ENCODE measurements around the gene TM4SF4. TPM values are rescaled to one million over a fixed set of nuclear protein-coding genes. Genes with fewer than 3 reads are reported as not detected.

TM4SF4 gene
- polyA plus RNA-seq, 2 donors: 0.02 to 0.12 TPM

DNA sequence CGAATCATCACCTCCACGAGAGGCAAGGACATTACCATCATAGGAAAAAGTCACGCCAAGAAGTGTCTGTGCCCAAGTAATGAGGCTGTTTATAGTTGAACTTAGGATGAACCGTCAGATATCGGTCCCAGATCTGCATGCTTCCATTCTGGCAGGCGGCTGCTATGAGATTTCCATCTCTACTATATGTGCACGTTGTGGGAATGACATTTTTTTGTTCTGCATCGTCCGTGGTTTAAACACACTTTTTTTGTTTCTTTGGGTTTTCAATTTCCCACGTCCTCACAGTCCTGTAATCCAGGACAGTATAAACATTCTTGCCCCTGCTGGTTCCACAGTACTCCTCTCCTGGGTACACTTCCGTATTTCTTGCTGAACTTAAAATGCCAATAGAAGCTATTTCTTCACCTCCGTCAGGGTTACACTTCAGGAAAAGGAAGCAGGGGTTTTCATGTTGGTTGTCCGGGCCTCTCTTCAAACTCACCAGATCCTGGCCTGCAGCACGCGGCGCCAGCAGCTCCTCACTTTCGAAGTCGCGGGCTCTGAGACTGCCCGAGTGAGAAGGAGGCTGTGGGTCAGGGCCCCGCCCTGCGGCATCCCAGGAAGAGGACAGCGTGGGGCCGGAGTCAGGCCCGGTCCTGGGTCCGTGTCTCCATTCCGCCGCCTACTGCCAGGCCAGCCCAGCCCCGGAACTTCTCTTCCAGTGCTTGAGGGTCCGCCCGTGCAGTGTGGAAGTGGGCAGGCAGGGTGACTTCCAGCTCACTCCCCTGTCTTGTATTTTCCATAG, 9.8 kb upstream of the TM4SF4 start:
- Histone ChIP-seq H3K36me3 (ENCODE audit: control insufficient read depth in 2 of 2, insufficient read depth in 2 of 2, low read length in 1 of 2) (no peaks in the 10 kb centered on the region), H3K27ac (ENCODE audit: low read depth in 2 of 2, low read length in 1 of 2) (no peak overlapping the region), H3K4me1 (ENCODE audit: control insufficient read depth in 2 of 2, insufficient read depth in 2 of 2, low read length in 1 of 2) (no peaks in the 10 kb centered on the region), H3K4me3 (ENCODE audit: low read depth in 1 of 2, low read length in 2 of 2) (no peak overlapping the region), H3K27me3 (ENCODE audit: control insufficient read depth in 1 of 2, insufficient read depth in 2 of 2, low read length in 2 of 2) (no peaks in the 10 kb centered on the region), H3K9me3 (ENCODE audit: control insufficient read depth in 2 of 2, insufficient read depth in 1 of 2, low read depth in 1 of 2, low read length in 1 of 2) (no peaks in the 10 kb centered on the region)
- 89 to 91% methylated on average over 31 of the region's 31 CpGs for WGBS, 2 donors

DNA sequence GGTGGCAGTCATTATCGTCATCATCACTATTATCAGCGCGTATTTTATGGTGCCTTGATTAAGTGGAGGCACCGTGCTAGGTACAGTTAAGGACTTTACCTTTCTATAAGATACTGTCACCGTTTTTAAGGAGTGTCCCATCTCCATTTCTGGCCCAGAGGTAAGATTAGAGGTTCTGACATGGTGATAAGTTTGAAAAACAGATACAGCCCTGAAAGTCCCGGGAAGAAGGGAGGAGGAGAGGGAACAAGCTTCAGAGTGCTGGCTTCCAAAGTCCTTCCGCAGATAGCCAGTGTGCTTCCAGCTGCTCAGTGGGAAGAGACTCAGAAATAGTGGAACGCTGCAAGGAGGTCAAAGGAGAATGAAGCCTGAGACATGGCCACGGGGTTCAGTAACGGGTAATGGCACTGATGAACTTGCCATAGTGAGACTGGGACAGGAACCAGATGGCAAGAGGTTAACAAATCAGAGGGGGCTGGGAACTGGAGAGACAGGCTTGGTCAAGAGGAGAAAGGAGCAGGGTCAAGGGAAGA, 9.1 kb upstream of the TM4SF4 start:
- H3K27me3 ChIP-seq (ENCODE audit: control insufficient read depth in 1 of 2, insufficient read depth in 2 of 2, low read length in 2 of 2): no peaks in the 10 kb centered on the region
- H3K9me3 ChIP-seq (ENCODE audit: control insufficient read depth in 2 of 2, insufficient read depth in 1 of 2, low read depth in 1 of 2, low read length in 1 of 2): no peaks in the 10 kb centered on the region
- H3K27ac ChIP-seq (ENCODE audit: low read depth in 2 of 2, low read length in 1 of 2): no peak overlapping the region
- no peaks in the 10 kb centered on the region for H3K4me1 ChIP-seq (ENCODE audit: control insufficient read depth in 2 of 2, insufficient read depth in 2 of 2, low read length in 1 of 2)
- 67 to 75% methylated on average over 10 of the region's 10 CpGs for WGBS, 2 donors
- H3K4me3 ChIP-seq (ENCODE audit: low read depth in 1 of 2, low read length in 2 of 2): no peak overlapping the region
- no peaks in the 10 kb centered on the region for H3K36me3 ChIP-seq (ENCODE audit: control insufficient read depth in 2 of 2, insufficient read depth in 2 of 2, low read length in 1 of 2)

DNA sequence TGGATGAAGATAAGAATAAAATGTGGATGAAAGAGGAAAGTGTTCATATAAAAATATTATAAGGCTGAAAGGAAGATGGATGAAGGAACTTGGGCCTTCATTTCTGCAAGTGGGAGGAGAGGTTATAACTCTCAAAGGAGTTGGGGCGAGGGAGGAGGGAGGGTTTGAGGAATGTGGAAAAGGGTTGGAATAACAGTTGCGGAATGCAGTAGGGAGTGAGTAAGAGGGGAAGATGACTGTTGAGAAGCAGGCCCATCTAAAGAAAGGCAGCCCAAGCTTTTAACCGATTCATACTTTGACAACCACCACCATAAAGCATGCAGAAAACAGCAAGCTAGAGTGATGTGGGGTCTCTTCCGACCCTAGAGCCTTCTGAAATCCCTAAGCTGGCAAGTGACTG, 8.3 kb upstream of the TM4SF4 start:
- no peaks in the 10 kb centered on the region for H3K9me3 ChIP-seq (ENCODE audit: control insufficient read depth in 2 of 2, insufficient read depth in 1 of 2, low read depth in 1 of 2, low read length in 1 of 2)
- H3K4me1 ChIP-seq (ENCODE audit: control insufficient read depth in 2 of 2, insufficient read depth in 2 of 2, low read length in 1 of 2): no peaks in the 10 kb centered on the region
- no peaks in the 10 kb centered on the region for H3K27me3 ChIP-seq (ENCODE audit: control insufficient read depth in 1 of 2, insufficient read depth in 2 of 2, low read length in 2 of 2)
- WGBS, 2 donors: 84 to 91% methylated on average over 4 of the region's 4 CpGs
- no peak overlapping the region for H3K4me3 ChIP-seq (ENCODE audit: low read depth in 1 of 2, low read length in 2 of 2)
- H3K27ac ChIP-seq (ENCODE audit: low read depth in 2 of 2, low read length in 1 of 2): no peak overlapping the region
- no peaks in the 10 kb centered on the region for H3K36me3 ChIP-seq (ENCODE audit: control insufficient read depth in 2 of 2, insufficient read depth in 2 of 2, low read length in 1 of 2)

DNA sequence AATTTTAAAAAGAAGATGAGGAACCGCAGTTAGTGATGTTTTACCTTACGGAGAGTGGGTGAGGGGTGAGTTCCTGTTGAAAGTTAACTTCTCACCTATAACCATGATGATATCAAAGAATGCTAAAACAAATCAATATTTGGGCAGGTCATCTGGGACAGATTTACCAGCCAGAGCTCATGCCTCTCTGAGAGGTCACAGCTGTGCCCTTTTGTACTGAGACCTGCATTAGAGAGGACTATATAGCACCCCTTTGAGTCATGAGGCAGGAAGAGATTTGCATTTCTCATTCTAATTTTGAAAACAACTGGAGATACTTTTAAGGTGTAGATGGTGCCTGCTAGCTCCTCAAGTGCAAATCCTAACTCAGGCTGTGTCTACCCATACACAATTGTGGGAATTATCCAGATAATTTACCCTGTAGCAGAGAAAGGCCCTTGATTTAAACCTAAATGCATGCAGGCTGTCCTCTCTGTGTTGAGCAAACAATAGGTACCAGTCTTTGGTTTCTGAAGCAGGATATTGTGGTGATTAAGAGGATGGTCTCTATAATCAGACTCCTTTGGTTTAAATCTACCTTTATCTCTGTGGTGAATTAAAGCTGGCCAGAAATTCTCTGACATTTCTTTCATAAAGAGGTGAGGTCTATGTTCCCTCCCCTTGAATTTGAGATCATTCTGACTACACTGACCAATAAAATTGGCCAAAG, 5.8 kb upstream of the TM4SF4 start:
- Histone ChIP-seq H3K36me3 (ENCODE audit: control insufficient read depth in 2 of 2, insufficient read depth in 2 of 2, low read length in 1 of 2) (no peaks in the 10 kb centered on the region), H3K27ac (ENCODE audit: low read depth in 2 of 2, low read length in 1 of 2) (no peak overlapping the region), H3K9me3 (ENCODE audit: control insufficient read depth in 2 of 2, insufficient read depth in 1 of 2, low read depth in 1 of 2, low read length in 1 of 2) (no peaks in the 10 kb centered on the region), H3K4me3 (ENCODE audit: low read depth in 1 of 2, low read length in 2 of 2) (no peak overlapping the region), H3K27me3 (ENCODE audit: control insufficient read depth in 1 of 2, insufficient read depth in 2 of 2, low read length in 2 of 2) (no peaks in the 10 kb centered on the region), H3K4me1 (ENCODE audit: control insufficient read depth in 2 of 2, insufficient read depth in 2 of 2, low read length in 1 of 2) (peaks cover 0 to 2% of the 10 kb centered on the region in 2 donors)
- WGBS, 2 donors: 74 to 97% methylated on average over 2 of the region's 2 CpGs

GRCh38 chr3:149470381-149470780, 4.1 kb upstream of the TM4SF4 start:
- Histone ChIP-seq H3K4me3 (ENCODE audit: low read depth in 1 of 2, low read length in 2 of 2) (no peak overlapping the region), H3K27me3 (ENCODE audit: control insufficient read depth in 1 of 2, insufficient read depth in 2 of 2, low read length in 2 of 2) (no peaks in the 10 kb centered on the region), H3K4me1 (ENCODE audit: control insufficient read depth in 2 of 2, insufficient read depth in 2 of 2, low read length in 1 of 2) (peaks cover 0 to 4% of the 10 kb centered on the region in 2 donors), H3K27ac (ENCODE audit: low read depth in 2 of 2, low read length in 1 of 2) (no peak overlapping the region), H3K9me3 (ENCODE audit: control insufficient read depth in 2 of 2, insufficient read depth in 1 of 2, low read depth in 1 of 2, low read length in 1 of 2) (no peaks in the 10 kb centered on the region), H3K36me3 (ENCODE audit: control insufficient read depth in 2 of 2, insufficient read depth in 2 of 2, low read length in 1 of 2) (no peaks in the 10 kb centered on the region)
- WGBS, 2 donors: 44 to 71% methylated on average over 3 of the region's 3 CpGs

DNA sequence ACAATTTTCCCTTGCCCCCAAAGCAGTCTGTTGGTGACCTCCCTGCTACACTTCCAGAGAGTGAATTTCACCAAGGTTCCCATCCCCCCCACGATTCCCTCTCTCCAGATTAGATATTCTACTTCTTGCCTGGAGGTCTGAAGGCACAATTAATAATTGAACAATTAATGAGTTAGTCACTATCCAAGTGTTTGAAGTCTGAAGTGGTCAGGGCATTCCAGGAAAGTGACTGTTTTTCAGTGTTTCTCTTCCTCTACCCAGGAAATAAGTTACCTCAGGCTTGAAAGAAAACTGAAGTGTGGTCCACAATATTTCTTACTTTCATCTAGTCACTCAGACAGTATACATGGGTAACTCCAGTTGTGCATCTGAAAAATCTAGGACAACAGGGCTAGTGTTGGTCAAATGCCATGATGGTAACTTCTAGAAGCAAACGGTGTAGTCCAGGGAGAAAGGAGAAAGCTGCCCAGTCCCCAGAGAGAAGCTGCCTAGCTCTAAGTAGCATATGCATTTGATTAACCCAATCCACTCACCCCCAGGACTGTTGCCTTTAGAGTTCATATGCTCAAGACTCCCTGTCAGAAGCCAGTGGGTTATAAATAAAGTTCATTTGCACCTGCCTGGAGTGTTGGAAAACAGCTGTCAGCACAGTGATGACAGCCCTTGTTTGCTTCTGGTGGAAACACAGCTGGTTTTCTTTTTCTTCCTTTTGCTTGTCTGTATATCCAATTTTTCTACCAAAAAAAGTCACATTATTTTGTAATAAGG, 2.3 kb upstream of the TM4SF4 start:
- Histone ChIP-seq H3K36me3 (ENCODE audit: control insufficient read depth in 2 of 2, insufficient read depth in 2 of 2, low read length in 1 of 2) (no peaks in the 10 kb centered on the region), H3K9me3 (ENCODE audit: control insufficient read depth in 2 of 2, insufficient read depth in 1 of 2, low read depth in 1 of 2, low read length in 1 of 2) (no peaks in the 10 kb centered on the region), H3K4me1 (ENCODE audit: control insufficient read depth in 2 of 2, insufficient read depth in 2 of 2, low read length in 1 of 2) (peaks cover 0 to 4% of the 10 kb centered on the region in 2 donors), H3K4me3 (ENCODE audit: low read depth in 1 of 2, low read length in 2 of 2) (no peak overlapping the region), H3K27ac (ENCODE audit: low read depth in 2 of 2, low read length in 1 of 2) (no peak overlapping the region), H3K27me3 (ENCODE audit: control insufficient read depth in 1 of 2, insufficient read depth in 2 of 2, low read length in 2 of 2) (no peaks in the 10 kb centered on the region)
- 48 to 69% methylated on average over 2 of the region's 2 CpGs for WGBS, 2 donors

- H3K27ac ChIP-seq (ENCODE audit: low read depth in 2 of 2, low read length in 1 of 2): peak overlapping the region; percentile 84 to 94
- H3K27me3 ChIP-seq (ENCODE audit: control insufficient read depth in 1 of 2, insufficient read depth in 2 of 2, low read length in 2 of 2): no peaks in the 10 kb centered on the region
- no peak overlapping the region for H3K4me3 ChIP-seq (ENCODE audit: low read depth in 1 of 2, low read length in 2 of 2)
- H3K9me3 ChIP-seq (ENCODE audit: control insufficient read depth in 2 of 2, insufficient read depth in 1 of 2, low read depth in 1 of 2, low read length in 1 of 2): no peaks in the 10 kb centered on the region
- WGBS, 2 donors: 40 to 42% methylated on average over 7 of the region's 7 CpGs
- no peaks in the 10 kb centered on the region for H3K36me3 ChIP-seq (ENCODE audit: control insufficient read depth in 2 of 2, insufficient read depth in 2 of 2, low read length in 1 of 2)
- peaks cover 0 to 4% of the 10 kb centered on the region in 2 donors for H3K4me1 ChIP-seq (ENCODE audit: control insufficient read depth in 2 of 2, insufficient read depth in 2 of 2, low read length in 1 of 2)
Measured at GRCh38 chr3:149473357-149474249, 894 bp upstream of the TM4SF4 start.

GRCh38 chr3:149475451-149476060, 1.1 kb downstream of the TM4SF4 start:
- 93% methylated on average over 7 of the region's 7 CpGs for WGBS, 2 donors
- no peaks in the 10 kb centered on the region for H3K27me3 ChIP-seq (ENCODE audit: control insufficient read depth in 1 of 2, insufficient read depth in 2 of 2, low read length in 2 of 2)
- peaks cover 2 to 4% of the 10 kb centered on the region in 2 donors for H3K4me1 ChIP-seq (ENCODE audit: control insufficient read depth in 2 of 2, insufficient read depth in 2 of 2, low read length in 1 of 2)
- no peaks in the 10 kb centered on the region for H3K36me3 ChIP-seq (ENCODE audit: control insufficient read depth in 2 of 2, insufficient read depth in 2 of 2, low read length in 1 of 2)
- no peak overlapping the region for H3K4me3 ChIP-seq (ENCODE audit: low read depth in 1 of 2, low read length in 2 of 2)
- H3K9me3 ChIP-seq (ENCODE audit: control insufficient read depth in 2 of 2, insufficient read depth in 1 of 2, low read depth in 1 of 2, low read length in 1 of 2): no peaks in the 10 kb centered on the region
- H3K27ac ChIP-seq (ENCODE audit: low read depth in 2 of 2, low read length in 1 of 2): no peak overlapping the region
